Measurements from ENCODE around the gene KIF17. TPM values are rescaled to one million over a fixed set of nuclear protein-coding genes. Genes with fewer than 3 reads are reported as not detected.
A peak's percentile ranks its signal among the peaks of the same experiment; 100 is the strongest.

KIF17 gene
- total RNA-seq, 1 donor from 2014 or later: 3.7 TPM

GRCh38 chr1:20654104-20654690 is 63.6 kb downstream of the KIF17 start:
- H3K27me3 ChIP-seq (ENCODE audit: control insufficient read depth in 3 of 3, insufficient read depth in 3 of 3, low read length in 3 of 3): no peaks in the 10 kb centered on the region
- H3K4me1 ChIP-seq (ENCODE audit: control insufficient read depth in 3 of 3, insufficient read depth in 3 of 3, low read length in 3 of 3): peaks cover 6 to 23% (median 22%) of the 10 kb centered on the region in 3 donors
- no peaks in the 10 kb centered on the region for H3K9me3 ChIP-seq (ENCODE audit: control insufficient read depth in 3 of 3, low read length in 3 of 3)
- peak overlapping the region in 1 of 3 donors; percentile 28 for H3K9ac ChIP-seq (ENCODE audit: low read depth in 1 of 3, low read length in 3 of 3)
- no peak overlapping the region for H3K4me3 ChIP-seq (ENCODE audit: low read length in 3 of 3)
- H3K27ac ChIP-seq (ENCODE audit: low read depth, low read length): no peak overlapping the region
- peaks cover 68 to 81% (median 74%) of the 10 kb centered on the region in 3 donors for H3K36me3 ChIP-seq (ENCODE audit: control insufficient read depth in 3 of 3, insufficient read depth in 3 of 3, low read length in 3 of 3)

GRCh38 chr1:20652300-20652699 is 65.5 kb downstream of the KIF17 start:
- Histone ChIP-seq H3K36me3 (ENCODE audit: control insufficient read depth in 3 of 3, insufficient read depth in 3 of 3, low read length in 3 of 3) (peaks cover 80 to 84% (median 84%) of the 10 kb centered on the region in 3 donors), H3K4me1 (ENCODE audit: control insufficient read depth in 3 of 3, insufficient read depth in 3 of 3, low read length in 3 of 3) (peaks cover 0 to 7% (median 6%) of the 10 kb centered on the region in 3 donors)

GRCh38 chr1:20648946-20649345 is 68.9 kb downstream of the KIF17 start:
- no peak overlapping the region for H3K27ac ChIP-seq (ENCODE audit: low read depth, low read length)
- H3K36me3 ChIP-seq (ENCODE audit: control insufficient read depth in 3 of 3, insufficient read depth in 3 of 3, low read length in 3 of 3): peaks cover 73 to 75% (median 75%) of the 10 kb centered on the region in 3 donors
- H3K9ac ChIP-seq (ENCODE audit: low read depth in 1 of 3, low read length in 3 of 3): no peak overlapping the region
- H3K9me3 ChIP-seq (ENCODE audit: control insufficient read depth in 3 of 3, low read length in 3 of 3): no peaks in the 10 kb centered on the region
- no peak overlapping the region for H3K4me3 ChIP-seq (ENCODE audit: low read length in 3 of 3)
- no peaks in the 10 kb centered on the region for H3K4me1 ChIP-seq (ENCODE audit: control insufficient read depth in 3 of 3, insufficient read depth in 3 of 3, low read length in 3 of 3)
- no peaks in the 10 kb centered on the region for H3K27me3 ChIP-seq (ENCODE audit: control insufficient read depth in 3 of 3, insufficient read depth in 3 of 3, low read length in 3 of 3)

More at GRCh38 chr1:20652300-20652699, 65.5 kb downstream of the KIF17 start:
- H3K9me3 ChIP-seq (ENCODE audit: control insufficient read depth in 3 of 3, low read length in 3 of 3): no peaks in the 10 kb centered on the region
- no peaks in the 10 kb centered on the region for H3K27me3 ChIP-seq (ENCODE audit: control insufficient read depth in 3 of 3, insufficient read depth in 3 of 3, low read length in 3 of 3)
- no peak overlapping the region for H3K9ac ChIP-seq (ENCODE audit: low read depth in 1 of 3, low read length in 3 of 3)
- no peak overlapping the region for H3K27ac ChIP-seq (ENCODE audit: low read depth, low read length)
- H3K4me3 ChIP-seq (ENCODE audit: low read length in 3 of 3): no peak overlapping the region

- Histone ChIP-seq H3K27ac (ENCODE audit: low read depth, low read length) (no peak overlapping the region), H3K36me3 (ENCODE audit: control insufficient read depth in 3 of 3, insufficient read depth in 3 of 3, low read length in 3 of 3) (peaks cover 72 to 74% (median 73%) of the 10 kb centered on the region in 3 donors), H3K9ac (ENCODE audit: low read depth in 1 of 3, low read length in 3 of 3) (peak overlapping the region in 1 of 3 donors; percentile 16), H3K27me3 (ENCODE audit: control insufficient read depth in 3 of 3, insufficient read depth in 3 of 3, low read length in 3 of 3) (no peaks in the 10 kb centered on the region), H3K4me1 (ENCODE audit: control insufficient read depth in 3 of 3, insufficient read depth in 3 of 3, low read length in 3 of 3) (no peaks in the 10 kb centered on the region), H3K9me3 (ENCODE audit: control insufficient read depth in 3 of 3, low read length in 3 of 3) (no peaks in the 10 kb centered on the region), H3K4me3 (ENCODE audit: low read length in 3 of 3) (no peak overlapping the region)
These were observed 69.4 kb downstream of the KIF17 start for GRCh38 chr1:20648438-20648837.

DNA sequence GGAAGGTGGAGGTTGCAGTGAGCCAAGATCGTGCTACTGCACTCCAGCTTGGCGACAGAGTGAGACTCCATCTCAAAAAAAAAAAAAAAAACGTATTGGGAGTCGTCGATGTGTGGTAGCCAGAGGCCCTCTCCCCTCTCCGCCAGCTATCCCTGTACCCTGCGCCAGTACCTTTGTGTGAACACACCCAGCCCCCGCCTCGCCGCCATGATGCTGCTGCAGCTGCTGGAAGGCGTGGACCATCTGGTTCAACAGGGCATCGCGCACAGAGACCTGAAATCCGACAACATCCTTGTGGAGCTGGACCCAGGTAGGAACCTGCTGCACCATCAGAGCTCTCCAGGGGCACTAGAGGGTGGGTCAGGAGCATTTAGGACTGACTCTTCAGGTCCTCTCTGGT is 72.4 kb downstream of the KIF17 start:
- Histone ChIP-seq H3K27ac (ENCODE audit: low read depth, low read length) (no peak overlapping the region), H3K36me3 (ENCODE audit: control insufficient read depth in 3 of 3, insufficient read depth in 3 of 3, low read length in 3 of 3) (peaks cover 74 to 78% (median 78%) of the 10 kb centered on the region in 3 donors), H3K9ac (ENCODE audit: low read depth in 1 of 3, low read length in 3 of 3) (no peak overlapping the region), H3K27me3 (ENCODE audit: control insufficient read depth in 3 of 3, insufficient read depth in 3 of 3, low read length in 3 of 3) (no peaks in the 10 kb centered on the region), H3K9me3 (ENCODE audit: control insufficient read depth in 3 of 3, low read length in 3 of 3) (no peaks in the 10 kb centered on the region), H3K4me3 (ENCODE audit: low read length in 3 of 3) (no peak overlapping the region), H3K4me1 (ENCODE audit: control insufficient read depth in 3 of 3, insufficient read depth in 3 of 3, low read length in 3 of 3) (no peaks in the 10 kb centered on the region)

DNA sequence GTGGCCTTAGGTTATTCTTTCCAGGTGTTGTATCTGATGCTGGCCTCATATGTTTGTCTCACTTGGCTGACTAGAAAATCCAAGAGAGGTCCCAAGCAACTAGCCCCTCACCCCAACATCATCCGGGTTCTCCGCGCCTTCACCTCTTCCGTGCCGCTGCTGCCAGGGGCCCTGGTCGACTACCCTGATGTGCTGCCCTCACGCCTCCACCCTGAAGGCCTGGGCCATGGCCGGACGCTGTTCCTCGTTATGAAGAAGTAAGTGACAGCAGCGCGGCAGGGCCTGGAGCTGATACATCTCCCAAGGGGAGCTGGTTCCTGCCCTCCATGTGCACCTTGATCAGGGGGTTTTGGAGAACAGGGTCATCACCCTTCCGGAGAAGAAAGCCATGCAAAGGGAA is 73.4 kb downstream of the KIF17 start:
- Histone ChIP-seq H3K27ac (ENCODE audit: low read depth, low read length) (no peak overlapping the region), H3K36me3 (ENCODE audit: control insufficient read depth in 3 of 3, insufficient read depth in 3 of 3, low read length in 3 of 3) (peaks cover 73 to 79% (median 77%) of the 10 kb centered on the region in 3 donors), H3K9ac (ENCODE audit: low read depth in 1 of 3, low read length in 3 of 3) (no peak overlapping the region), H3K27me3 (ENCODE audit: control insufficient read depth in 3 of 3, insufficient read depth in 3 of 3, low read length in 3 of 3) (no peaks in the 10 kb centered on the region), H3K4me3 (ENCODE audit: low read length in 3 of 3) (no peak overlapping the region), H3K4me1 (ENCODE audit: control insufficient read depth in 3 of 3, insufficient read depth in 3 of 3, low read length in 3 of 3) (peaks cover 0 to 7% (median 4%) of the 10 kb centered on the region in 3 donors), H3K9me3 (ENCODE audit: control insufficient read depth in 3 of 3, low read length in 3 of 3) (no peaks in the 10 kb centered on the region)

DNA sequence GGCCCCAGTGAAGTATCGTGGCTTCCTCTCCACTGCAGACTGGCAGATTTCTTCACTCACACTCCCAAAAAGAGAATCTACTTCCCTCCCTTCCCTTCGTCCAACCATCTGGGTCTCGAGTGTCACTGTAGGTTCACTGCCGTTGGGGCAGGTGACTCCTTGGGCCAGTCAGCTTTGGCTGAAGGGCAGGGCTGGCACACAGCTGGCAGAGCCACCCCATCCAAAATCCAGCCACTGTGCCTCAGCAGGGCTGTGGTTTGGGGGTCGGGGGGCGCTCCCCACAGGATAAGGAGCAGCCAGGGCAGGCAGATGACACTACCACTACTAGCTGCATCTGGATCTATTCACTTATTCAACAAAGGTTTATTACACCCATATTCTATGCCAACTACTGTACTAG is 74.7 kb downstream of the KIF17 start:
- Histone ChIP-seq H3K4me1 (ENCODE audit: control insufficient read depth in 3 of 3, insufficient read depth in 3 of 3, low read length in 3 of 3) (peaks cover 0 to 7% (median 5%) of the 10 kb centered on the region in 3 donors), H3K9ac (ENCODE audit: low read depth in 1 of 3, low read length in 3 of 3) (no peak overlapping the region), H3K36me3 (ENCODE audit: control insufficient read depth in 3 of 3, insufficient read depth in 3 of 3, low read length in 3 of 3) (peaks cover 71 to 77% (median 77%) of the 10 kb centered on the region in 3 donors), H3K27ac (ENCODE audit: low read depth, low read length) (no peak overlapping the region), H3K4me3 (ENCODE audit: low read length in 3 of 3) (no peak overlapping the region), H3K9me3 (ENCODE audit: control insufficient read depth in 3 of 3, low read length in 3 of 3) (no peaks in the 10 kb centered on the region), H3K27me3 (ENCODE audit: control insufficient read depth in 3 of 3, insufficient read depth in 3 of 3, low read length in 3 of 3) (no peaks in the 10 kb centered on the region)

GRCh38 chr1:20641975-20642374 is 75.8 kb downstream of the KIF17 start:
- H3K27me3 ChIP-seq (ENCODE audit: control insufficient read depth in 3 of 3, insufficient read depth in 3 of 3, low read length in 3 of 3): no peaks in the 10 kb centered on the region
- no peak overlapping the region for H3K4me3 ChIP-seq (ENCODE audit: low read length in 3 of 3)
- H3K9ac ChIP-seq (ENCODE audit: low read depth in 1 of 3, low read length in 3 of 3): no peak overlapping the region
- H3K27ac ChIP-seq (ENCODE audit: low read depth, low read length): no peak overlapping the region
- no peaks in the 10 kb centered on the region for H3K9me3 ChIP-seq (ENCODE audit: control insufficient read depth in 3 of 3, low read length in 3 of 3)
- H3K4me1 ChIP-seq (ENCODE audit: control insufficient read depth in 3 of 3, insufficient read depth in 3 of 3, low read length in 3 of 3): peaks cover 0 to 8% (median 5%) of the 10 kb centered on the region in 3 donors
- peaks cover 74 to 86% (median 82%) of the 10 kb centered on the region in 3 donors for H3K36me3 ChIP-seq (ENCODE audit: control insufficient read depth in 3 of 3, insufficient read depth in 3 of 3, low read length in 3 of 3)

DNA sequence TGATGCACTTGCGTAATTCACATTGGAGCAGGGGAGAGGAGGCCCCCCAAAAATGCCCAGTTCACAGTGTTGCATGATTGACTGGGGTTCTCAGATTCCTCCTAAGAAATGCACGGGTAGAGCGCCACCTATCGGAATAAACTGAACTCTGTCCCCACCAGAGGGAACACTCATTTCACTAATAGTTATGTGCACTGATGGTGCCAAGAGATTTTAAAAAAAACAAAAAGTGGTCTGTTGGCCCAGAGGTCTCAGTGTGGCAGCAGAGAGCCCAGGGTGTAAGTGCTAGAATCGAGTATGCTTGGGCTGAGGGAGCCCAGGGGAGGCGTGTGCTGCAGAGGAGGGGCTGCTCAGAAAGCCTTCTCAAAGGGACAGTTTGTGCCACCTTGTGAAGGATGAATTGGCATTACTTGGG is 77.6 kb downstream of the KIF17 start:
- peaks cover 2 to 13% (median 5%) of the 10 kb centered on the region in 3 donors for H3K4me1 ChIP-seq (ENCODE audit: control insufficient read depth in 3 of 3, insufficient read depth in 3 of 3, low read length in 3 of 3)
- H3K36me3 ChIP-seq (ENCODE audit: control insufficient read depth in 3 of 3, insufficient read depth in 3 of 3, low read length in 3 of 3): peaks cover 73 to 80% (median 80%) of the 10 kb centered on the region in 3 donors
- no peaks in the 10 kb centered on the region for H3K9me3 ChIP-seq (ENCODE audit: control insufficient read depth in 3 of 3, low read length in 3 of 3)
- H3K27me3 ChIP-seq (ENCODE audit: control insufficient read depth in 3 of 3, insufficient read depth in 3 of 3, low read length in 3 of 3): no peaks in the 10 kb centered on the region
- no peak overlapping the region for H3K4me3 ChIP-seq (ENCODE audit: low read length in 3 of 3)
- no peak overlapping the region for H3K27ac ChIP-seq (ENCODE audit: low read depth, low read length)
- H3K9ac ChIP-seq (ENCODE audit: low read depth in 1 of 3, low read length in 3 of 3): no peak overlapping the region

- Histone ChIP-seq H3K9me3 (ENCODE audit: control insufficient read depth in 3 of 3, low read length in 3 of 3) (no peaks in the 10 kb centered on the region), H3K4me3 (ENCODE audit: low read length in 3 of 3) (no peak overlapping the region), H3K36me3 (ENCODE audit: control insufficient read depth in 3 of 3, insufficient read depth in 3 of 3, low read length in 3 of 3) (peaks cover 43 to 50% (median 50%) of the 10 kb centered on the region in 3 donors), H3K9ac (ENCODE audit: low read depth in 1 of 3, low read length in 3 of 3) (peak overlapping the region in 1 of 3 donors; percentile 45), H3K27ac (ENCODE audit: low read depth, low read length) (no peak overlapping the region), H3K4me1 (ENCODE audit: control insufficient read depth in 3 of 3, insufficient read depth in 3 of 3, low read length in 3 of 3) (peaks cover 12 to 23% (median 13%) of the 10 kb centered on the region in 3 donors), H3K27me3 (ENCODE audit: control insufficient read depth in 3 of 3, insufficient read depth in 3 of 3, low read length in 3 of 3) (no peaks in the 10 kb centered on the region)
These were observed 80.9 kb downstream of the KIF17 start for GRCh38 chr1:20636785-20637347.
